GM19463 (cell line): Measurements from ENCODE around the gene MTMR6.
"Not testable (repeated sequence)": the region's sequence is repeated elsewhere in the genome, so short reads cannot be mapped to it uniquely, and the experiment has no call there.

ENCODE experiments used
- ATAC-seq: cut with Tn5 transposase; IDR thresholded peaks from one replicate; pipeline ENCODE4 v1.9.1; 2021; ENCODE audit warnings: mild to moderate bottlenecking, moderate library complexity; ENCODE audit not compliant: unreplicated experiment

Gene MTMR6

DNA sequence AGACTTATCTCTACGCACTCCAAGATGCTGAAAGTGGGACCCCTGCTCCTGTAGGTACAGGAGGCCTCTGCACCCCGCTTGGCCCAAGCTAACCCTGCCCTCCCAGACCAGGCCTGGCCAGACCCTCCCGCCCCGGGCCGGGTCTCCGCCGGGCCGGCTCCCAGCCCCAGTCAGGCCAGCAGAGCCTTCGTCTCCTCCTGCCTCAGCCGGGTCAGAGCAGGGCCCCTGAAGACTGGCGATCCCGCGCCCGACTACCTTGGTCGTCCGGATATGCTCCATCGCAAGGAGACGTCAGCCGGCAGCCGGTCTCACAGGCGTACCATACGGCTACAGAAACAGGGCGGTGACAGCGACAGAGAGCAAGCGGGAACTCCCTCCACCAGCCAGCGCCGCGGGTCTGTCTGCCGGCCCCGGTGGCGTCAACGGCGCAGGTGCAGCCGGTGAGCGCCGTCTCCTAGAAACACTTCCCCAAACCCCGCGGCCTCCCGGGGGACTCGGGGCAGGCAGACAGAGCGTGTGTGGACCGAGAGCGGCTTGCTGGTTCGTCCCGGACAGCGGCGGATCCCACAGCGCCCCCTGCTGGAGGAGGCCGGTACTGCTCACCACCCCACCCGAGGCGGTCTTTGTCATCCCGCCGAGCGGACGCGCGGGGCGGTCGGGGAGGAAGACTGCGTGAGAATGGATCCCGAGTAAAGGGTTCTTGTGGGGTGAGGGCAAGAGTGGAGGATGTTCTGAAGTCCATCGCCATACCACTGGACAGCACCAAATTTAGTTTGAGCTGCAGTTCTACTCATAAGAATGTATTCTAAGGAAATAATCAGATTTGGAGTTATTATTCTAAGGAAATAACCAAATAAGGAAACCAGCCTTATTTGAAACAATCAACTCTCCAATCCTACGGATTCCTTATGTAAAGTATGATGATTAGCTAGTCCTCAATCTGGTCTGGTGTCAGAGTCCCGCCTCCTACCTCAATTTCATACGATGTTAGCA, at the start of gene MTMR6:
MTMR6 (minus strand) TSS at position 520 of the 993 bp plus-strand sequence; CDS start at position 279, 241 bp downstream.
- peak; percentile 97 for ATAC-seq

DNA sequence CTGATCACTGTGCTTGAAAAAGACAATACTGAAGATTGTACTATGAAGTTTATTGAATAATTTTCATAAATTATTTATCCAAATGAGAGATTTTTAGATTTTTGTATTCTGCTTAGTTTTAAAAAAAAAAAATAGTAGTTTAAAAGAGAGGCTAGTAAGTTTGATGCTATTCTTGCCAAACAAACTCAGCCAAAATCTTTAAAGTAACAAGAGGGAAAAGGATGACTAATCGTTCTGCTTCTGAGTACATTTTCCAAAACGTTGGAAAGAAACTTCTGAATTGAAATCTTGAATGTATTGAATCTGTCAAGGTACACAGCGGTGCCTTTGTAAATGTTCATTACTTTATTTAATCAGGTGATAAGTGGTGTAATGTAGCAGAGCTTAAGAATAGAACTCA, 48.6 kb upstream of the MTMR6 start:
- no peak for ATAC-seq

DNA sequence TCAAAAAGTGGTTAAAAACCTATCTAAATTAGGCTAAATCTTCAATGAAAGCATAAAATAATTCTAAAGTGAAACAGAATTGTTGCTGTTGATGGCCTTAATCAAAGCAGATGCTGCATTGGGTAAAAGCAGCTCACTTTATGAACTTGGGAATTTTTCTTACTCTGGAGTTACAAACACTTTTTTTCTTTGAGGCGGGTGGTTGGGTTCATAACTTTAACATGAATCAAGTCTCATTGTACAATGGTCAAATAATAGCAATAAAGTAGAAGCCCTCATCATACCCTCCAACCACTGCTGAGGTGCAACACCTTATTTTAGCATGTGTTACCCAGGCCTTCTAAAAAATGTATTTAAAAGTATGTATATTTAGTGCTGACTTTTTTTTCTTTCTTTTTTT, 43.3 kb upstream of the MTMR6 start:
- no peak for ATAC-seq

GRCh38 chr13:25329706-25330105, 42.4 kb upstream of the MTMR6 start:
- no peak for ATAC-seq

GRCh38 chr13:25324100-25324499, 36.8 kb upstream of the MTMR6 start:
- no peak for ATAC-seq

DNA sequence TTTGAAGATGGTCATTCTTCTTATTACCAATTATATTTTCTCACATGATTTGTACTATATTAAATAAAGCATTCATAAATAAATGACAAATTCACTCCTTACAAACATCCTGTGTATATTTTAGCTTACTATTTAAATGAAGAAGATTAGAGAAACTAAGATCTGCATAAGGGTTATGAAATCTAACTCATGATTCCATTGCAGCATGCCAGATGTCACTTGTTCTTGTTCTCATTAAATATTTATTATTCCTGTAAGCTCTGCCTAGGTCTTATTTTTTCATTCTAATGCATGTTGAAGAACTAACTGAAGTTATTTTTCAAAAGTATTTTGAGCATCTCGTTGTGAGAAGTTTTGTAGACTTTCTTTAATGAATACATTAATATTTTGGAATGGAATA, 32.5 kb upstream of the MTMR6 start:
- ATAC-seq = no peak

DNA sequence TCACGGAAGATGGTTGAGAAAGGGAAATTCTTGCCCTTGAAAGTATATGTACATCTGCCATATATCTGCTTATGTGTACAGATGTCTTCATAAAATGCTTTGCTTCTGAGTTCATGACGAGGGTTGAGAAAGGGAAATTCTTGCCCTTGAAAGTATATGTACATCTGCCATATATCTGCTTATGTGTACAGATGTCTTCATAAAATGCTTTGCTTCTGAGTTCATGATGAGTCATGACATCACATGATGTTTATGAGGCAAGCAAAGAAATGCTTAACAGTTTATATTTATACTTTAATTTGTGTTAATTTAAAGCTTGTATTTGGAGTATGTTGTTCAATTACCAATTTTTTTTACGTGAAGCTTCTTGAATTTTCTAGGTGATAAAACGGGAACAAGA, 31.7 kb upstream of the MTMR6 start:
- not testable (repeated sequence) for ATAC-seq

GRCh38 chr13:25310891-25311290, 23.6 kb upstream of the MTMR6 start:
- ATAC-seq = no peak

DNA sequence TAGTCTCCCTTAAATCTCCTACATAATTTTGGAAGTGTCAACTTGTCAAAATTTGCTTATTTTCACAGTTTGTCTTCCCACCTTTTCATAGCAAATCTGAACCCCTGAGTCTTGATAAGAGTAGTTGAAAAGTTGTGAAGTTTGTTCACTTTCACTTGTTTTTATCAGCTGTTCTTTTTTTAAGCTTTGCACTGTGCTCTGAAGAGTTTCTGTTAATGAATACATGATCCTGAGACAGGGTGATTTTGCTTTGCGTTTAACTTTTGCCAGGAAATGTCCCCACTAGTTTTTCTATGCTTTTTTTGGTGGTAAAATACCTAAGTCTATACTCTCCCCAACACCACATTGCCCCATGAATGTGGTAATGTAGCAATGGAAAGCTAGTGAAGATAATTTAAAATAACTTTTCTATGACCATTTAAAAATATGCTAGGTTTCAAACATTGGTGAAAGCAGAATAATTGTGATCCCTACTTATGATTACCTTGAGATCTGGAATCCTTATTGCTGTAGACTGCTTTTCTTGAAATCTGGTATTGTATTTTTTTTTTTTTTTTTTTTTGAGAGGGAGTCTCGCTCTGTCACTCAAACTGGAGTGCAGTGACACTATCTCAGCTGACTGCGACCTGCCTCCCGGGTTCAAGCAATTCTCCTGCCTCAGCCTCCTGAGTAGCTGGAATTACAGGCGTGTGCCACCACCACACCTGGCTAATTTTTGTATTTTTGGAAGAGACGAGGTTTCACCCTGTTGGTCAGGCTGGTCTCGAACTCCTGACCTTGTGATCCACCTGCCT, 19.6 kb upstream of the MTMR6 start:
- ATAC-seq = no peak

DNA sequence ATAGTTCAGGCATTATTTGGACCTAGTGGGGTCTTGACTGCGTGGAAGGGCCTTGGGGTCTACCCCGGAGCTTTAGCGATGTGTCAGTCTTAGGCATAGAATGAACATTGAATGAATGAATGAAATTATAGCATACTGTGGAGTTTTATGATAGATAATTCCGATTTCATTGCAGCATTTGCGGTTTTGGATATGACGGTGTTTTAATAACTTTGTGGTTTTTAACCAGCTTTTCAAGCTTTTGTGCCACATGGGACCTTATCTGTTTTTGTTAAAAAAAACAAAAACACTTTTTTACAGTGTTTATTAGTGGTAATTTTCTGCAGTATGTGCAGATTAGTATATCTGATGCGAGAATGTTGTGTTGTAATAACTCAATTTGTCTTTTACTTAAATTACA, 14.8 kb upstream of the MTMR6 start:
- ATAC-seq = no peak

- ATAC-seq = peak; percentile 99
Observed at GRCh38 chr13:25301347-25302113, 14.2 kb upstream of the MTMR6 start, which contains the start of gene NUP58. NUP58 (plus strand) TSS chr13:25301625; CDS start chr13:25301774, 149 bp downstream.

GRCh38 chr13:25300861-25301346, 13.6 kb upstream of the MTMR6 start:
- ATAC-seq = peak; percentile 18

- ATAC-seq = no peak
Observed at GRCh38 chr13:25295701-25296100, 8.4 kb upstream of the MTMR6 start.

GRCh38 chr13:25295228-25295627, 7.9 kb upstream of the MTMR6 start:
- no peak for ATAC-seq

- no peak for ATAC-seq
Observed at GRCh38 chr13:25292301-25292700, 5.0 kb upstream of the MTMR6 start.

- no peak for ATAC-seq
Observed at GRCh38 chr13:25291691-25292090, 4.4 kb upstream of the MTMR6 start.

GRCh38 chr13:25288966-25289365, 1.7 kb upstream of the MTMR6 start:
- ATAC-seq = no peak

DNA sequence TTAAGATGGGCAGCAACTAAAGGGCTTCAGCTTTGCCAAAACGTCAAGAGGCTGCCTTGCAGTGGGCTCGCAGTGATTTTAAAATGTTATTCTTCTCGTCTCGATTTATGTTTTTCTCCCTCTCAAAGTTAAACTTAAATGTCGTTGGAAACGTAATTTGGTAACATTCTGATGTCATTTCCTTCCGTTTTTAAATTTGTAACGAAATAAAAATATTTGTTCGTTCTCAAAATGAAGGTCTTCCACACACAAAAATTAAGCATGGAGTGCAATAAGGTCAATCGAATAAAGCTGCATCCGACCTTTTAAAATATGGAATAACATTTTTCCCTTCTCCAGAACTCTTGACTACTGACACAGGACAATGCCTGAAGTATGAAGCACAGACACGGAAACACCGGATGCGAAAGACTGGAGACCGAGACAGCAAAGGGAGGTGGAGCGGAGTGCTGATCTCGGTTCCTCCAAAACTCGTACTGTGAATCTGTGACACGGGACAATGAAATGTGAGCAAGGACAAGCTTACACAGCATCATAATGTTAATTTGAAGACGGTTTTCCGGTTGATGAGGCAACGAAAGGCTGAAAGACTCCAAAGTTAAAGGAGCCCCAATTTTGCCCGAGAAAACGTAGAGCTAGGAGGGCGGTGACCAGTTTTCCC, 850 bp downstream of the MTMR6 start:
- no peak for ATAC-seq

- ATAC-seq = peak; percentile 41
Observed at GRCh38 chr13:25281935-25282332, 5.4 kb downstream of the MTMR6 start.
